A172 (cell line): ENCODE results near the gene MTARC1. TPM values are rescaled to one million over a fixed set of nuclear protein-coding genes. Genes with fewer than 3 reads are reported as not detected.

Experiments used
- DNase-seq: peaks from one replicate; pipeline ENCODE4 v3.0.0-alpha.2; 2015; ENCODE audit warnings: low spot score
- total RNA-seq: library from RNA; depleted of rRNA; stranded (reverse); fragments of >200 nt; shearing (Covaris generic); gene quantifications from 2 replicates; pipeline ENCODE4 v1.2.3, GENCODE V29; 2014; rRNA removed

MTARC1 gene
- total RNA-seq, 1 experiment from 2014 or later = not detected

DNA sequence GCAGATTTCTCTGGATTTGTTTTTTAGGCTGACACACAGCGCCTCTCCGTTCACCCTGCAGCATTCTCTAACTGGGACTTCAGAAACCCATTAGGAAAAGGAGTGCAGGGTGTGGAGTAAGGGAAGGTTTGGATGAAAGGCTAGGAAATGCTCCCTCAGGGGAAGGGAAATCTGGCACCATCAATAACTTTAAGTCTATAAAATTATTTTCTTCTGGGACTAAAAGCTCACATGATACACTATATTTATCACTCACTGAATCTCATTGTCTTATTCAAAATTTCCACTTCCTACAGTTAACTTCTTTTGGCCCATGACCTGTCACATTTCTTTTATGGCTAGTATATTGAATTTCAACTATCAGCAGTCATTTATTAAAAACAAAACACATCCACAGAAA, 46.7 kb downstream of the MTARC1 start:
- no peak for DNase-seq

DNA sequence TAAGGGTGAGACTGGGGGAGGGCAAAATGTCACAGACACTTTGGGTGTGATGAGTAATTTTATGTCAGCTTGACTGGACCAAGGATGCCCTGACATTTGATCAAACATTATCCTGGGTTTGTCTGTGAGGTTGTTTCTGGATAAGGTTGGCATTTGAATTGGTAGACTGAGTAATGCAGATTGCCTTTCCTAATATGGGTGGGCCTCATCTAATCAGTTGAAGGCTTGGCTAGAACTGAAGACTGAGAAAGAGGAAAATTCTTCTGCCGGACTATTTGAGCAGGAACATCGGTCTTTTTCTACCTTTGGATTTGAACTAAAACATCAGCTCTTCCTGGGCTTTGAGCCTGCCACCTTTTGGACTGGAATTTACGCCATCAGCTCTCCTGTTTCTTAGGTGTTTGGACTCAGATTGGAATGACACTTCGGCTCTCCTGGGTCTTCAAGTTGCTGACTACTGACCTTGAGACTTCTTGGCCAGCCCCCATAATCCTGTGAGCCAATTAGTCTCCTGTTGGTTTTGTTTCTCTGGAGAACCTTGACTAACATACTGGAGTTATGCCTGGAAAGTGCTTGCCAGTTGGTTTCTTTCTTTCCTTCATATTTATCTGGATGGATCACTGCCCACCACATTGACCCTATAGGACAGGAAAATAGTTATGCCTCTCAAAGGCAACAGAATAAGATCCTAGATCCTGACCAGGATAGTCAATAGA, 47.6 kb downstream of the MTARC1 start:
- no peak for DNase-seq

Other genes starting within 250 kb of the MTARC1 start
- gene C1orf115, start 96.5 kb upstream of the MTARC1 start, total RNA-seq = 0.74 and 1.2 TPM in 2 replicates
- gene MTARC2, start 38.6 kb upstream of the MTARC1 start, total RNA-seq = 0.55 and 0.89 TPM in 2 replicates
- 3.7 and 5.3 TPM in 2 replicates for gene HLX, start 92.5 kb downstream of the MTARC1 start, total RNA-seq